Stimulated activated CD8-positive, alpha-beta memory T cell treated with anti-CD3 and anti-CD28 coated beads, Interleukin-2, amount 100 ng/mL, for 1 hour (primary cell): Measurements from ENCODE around the gene KRTAP9-6.
A peak's percentile ranks its signal among the peaks of the same experiment; 100 is the strongest.
"Not testable (repeated sequence)": the region's sequence is repeated elsewhere in the genome, so short reads cannot be mapped to it uniquely, and the experiment has no call there.

Source experiments
- DNase-seq, 2 donors: peaks; one replicate each; pipeline ENCODE4 v3.0.0-alpha.2; 2020; ENCODE audit warnings: low read depth in 2 of 2

The KRTAP9-6 gene

GRCh38 chr17:41271323-41271722 is 6.1 kb downstream of the KRTAP9-6 start:
- not testable (repeated sequence) for DNase-seq

DNA sequence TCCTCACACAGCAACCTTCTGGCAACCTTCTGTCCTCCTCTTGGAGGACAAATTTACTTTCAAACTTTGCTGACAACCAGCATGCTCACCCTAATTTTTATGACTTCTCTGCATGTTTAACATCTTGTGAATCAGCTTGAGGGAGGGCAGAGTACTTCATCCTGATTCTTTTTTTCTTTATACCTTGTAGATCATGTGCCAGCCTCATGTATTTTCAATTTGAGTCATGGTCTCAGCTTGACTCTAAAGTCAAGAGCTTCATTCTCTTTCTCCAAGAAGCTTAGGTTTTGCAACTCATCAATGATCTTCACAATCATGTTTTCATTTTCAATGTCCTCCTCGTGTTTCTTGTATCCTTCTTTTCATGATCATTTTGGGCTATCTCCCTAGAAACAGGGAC is 6.7 kb downstream of the KRTAP9-6 start:
- no peak for DNase-seq

- DNase-seq, result not testable (repeated sequence)
Measured at GRCh38 chr17:41275648-41276190, 10.5 kb downstream of the KRTAP9-6 start, which contains the start of gene KRTAP9-7. Gene KRTAP9-7, plus strand, starts transcription at chr17:41275698. Its CDS starts 0 bp downstream, at chr17:41275698.

DNA sequence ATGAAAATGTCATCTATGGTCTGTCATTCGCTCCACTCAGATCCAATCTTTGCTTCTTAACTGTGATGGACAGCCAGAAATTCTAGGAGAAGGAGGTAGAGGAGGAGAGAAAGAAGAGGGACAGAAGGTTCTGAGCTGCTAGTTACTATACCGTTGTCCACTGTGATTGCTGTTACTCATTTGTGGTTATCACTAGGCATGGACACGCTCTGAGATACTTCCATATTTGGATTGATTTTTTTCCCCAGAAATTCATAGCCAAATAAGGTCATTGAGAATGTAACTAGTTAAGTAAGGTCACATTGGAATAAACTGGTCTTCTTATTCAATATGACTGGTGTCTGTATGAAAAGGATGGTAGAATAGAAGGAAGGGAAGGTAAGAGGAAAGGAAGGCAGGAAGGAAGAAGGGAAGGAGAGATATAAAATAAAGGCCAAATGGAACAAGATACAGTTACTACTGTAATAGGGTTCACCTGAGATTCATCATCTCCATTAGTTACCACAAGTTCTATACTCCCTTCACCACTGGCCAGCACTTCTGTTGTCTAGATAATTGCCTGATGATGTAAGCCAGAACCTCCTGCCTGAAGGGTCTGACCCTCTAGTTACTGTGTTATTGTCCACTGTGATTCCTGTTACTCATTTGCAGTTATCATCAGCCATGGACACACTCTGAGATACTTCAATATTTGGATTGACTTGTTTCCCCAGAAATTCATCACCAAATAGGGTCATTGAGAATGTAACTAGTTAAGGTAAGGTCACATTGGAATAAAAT is 13.2 kb downstream of the KRTAP9-6 start:
- DNase-seq, result no peak

DNA sequence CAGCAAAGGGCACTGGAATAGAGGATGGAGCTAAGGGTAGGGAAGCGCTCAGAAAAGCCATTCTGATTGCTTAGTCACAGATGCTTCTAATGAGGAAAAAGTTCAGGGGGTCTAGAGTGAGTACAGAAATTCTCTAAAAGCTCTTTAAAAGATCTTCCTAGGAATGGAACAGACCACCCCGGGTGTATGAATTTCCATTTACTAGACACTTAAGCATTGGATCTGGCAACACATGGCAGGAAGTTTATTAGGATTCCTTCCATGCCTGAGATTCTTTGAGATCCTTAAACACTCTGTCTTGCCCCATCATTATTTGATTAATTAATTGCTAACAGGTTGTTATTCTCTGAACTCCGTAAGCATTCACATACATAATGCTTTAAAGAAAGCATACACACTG is 18.9 kb downstream of the KRTAP9-6 start:
- DNase-seq, result no peak

DNA sequence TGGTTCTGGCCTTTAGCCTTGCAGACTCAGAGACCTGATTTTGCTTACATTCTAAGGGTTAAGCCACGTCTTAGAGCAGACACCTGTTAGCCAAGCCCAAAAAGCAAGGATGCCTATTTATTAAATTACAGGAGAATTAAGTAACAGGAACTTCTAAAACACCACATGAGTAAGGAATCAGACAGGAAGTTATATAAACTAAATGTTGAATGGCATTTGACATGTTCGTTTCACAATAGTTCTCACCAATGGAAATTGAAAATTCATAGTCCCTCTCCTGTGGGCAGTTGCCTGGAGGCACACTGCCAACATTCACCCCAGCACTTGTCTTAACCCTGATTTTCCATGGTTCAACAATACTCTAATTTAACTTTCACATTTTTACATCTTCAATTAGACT is 19.4 kb downstream of the KRTAP9-6 start:
- no peak for DNase-seq

- no peak for DNase-seq
Measured at GRCh38 chr17:41287050-41287449, 21.9 kb downstream of the KRTAP9-6 start.

DNA sequence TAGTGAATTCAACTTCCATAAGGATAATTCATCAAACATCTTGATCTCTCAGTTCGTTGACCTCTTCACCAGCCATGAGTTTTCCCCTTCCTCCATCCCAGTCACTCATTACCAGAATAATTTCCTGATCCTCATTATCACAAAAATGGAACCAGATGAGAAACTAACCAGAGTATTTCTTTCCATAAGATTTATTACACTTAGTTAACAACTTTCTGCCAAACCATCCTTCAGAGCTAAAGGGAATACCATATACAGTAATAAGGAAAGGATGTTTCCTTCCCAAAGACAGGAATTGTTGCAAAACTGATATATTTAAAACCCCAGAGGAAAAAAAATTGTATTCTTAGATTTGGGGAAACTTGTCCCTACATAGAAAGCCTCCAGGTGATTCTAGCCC is 28.8 kb downstream of the KRTAP9-6 start:
- no peak for DNase-seq

DNA sequence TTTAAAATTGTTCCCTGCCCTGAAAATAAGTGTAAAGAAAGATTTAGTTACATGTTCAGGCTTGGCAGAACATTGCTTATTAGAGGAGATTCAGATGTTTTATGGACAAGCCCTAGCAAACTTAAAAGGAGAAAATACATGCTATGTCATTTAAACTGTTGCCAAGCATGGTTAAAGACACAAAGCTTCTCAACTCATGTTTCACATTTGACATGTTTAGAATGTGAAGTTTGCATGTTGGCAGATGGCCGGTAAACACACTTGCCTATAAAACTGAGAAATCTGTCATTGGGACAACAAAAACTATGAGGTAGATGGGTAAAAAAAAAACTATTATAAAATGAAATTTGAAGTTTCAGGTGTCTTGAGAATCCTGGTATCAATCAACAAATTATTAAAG is 31.7 kb downstream of the KRTAP9-6 start:
- no peak for DNase-seq

DNA sequence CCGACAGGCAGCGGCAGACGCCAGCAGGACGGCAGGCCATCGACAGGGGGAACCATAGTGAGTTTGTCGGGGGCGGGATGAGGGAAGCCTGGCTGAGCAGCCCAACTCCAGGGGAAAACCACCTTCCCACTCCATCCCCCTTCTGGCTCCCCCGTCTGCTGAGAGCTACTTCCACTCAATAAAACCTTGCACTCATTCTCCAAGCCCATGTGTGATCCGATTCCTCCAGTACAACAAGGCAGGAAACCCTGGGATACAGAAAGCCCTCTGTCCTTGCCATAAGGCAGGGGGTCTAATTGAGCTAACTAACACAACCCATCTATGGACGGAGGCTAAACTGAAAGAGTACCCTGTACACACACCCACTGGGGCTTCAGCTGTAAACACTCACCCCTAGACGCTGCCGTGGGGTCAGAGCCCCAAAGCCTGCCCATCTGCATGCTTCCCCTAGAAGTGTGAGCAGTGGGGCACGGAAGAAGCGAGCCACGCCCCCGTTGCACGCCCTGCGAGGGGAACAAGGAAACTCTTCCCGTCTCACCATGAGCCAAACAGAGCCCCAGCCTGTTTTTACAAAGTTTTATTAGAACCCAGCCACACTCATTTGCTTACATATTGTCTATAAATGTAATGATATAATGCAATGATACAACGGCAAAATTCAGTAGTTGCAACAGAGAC is 33.4 kb downstream of the KRTAP9-6 start:
- DNase-seq, result no peak

- DNase-seq, result no peak
Measured at GRCh38 chr17:41301204-41301790, 36.1 kb downstream of the KRTAP9-6 start.

- DNase-seq, result no peak
Measured at GRCh38 chr17:41301916-41302901, 37.0 kb downstream of the KRTAP9-6 start, which contains the start of gene KRTAP29-1. Gene KRTAP29-1, minus strand, starts transcription at chr17:41302851. Its CDS starts 0 bp downstream, at chr17:41302851.

DNA sequence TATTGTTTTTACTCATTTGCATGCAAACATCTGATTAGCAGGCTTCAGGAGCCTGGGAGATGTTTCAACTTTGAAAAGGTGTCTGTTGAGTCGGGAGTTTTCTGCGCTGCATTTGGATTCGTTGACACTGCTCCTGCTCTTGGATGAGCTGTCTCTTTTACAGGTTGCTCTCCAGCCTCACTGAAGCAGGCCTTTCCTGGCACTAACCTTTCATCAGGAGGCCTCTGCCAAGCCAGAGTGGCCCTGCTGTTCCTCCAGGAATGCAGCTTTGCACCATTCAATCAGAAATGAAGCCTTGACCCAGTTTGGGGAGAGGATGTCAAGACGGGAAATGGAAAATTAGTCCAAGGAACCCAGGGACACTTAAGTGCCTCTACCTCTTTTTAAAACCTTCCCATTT is 37.8 kb downstream of the KRTAP9-6 start:
- no peak for DNase-seq

GRCh38 chr17:41304091-41304490 is 38.9 kb downstream of the KRTAP9-6 start:
- DNase-seq, result no peak

- DNase-seq, result no peak
Measured at GRCh38 chr17:41307647-41308046, 42.5 kb downstream of the KRTAP9-6 start.

- DNase-seq, result peak; percentile 58
Measured at GRCh38 chr17:41308251-41308917, 43.2 kb downstream of the KRTAP9-6 start.

DNA sequence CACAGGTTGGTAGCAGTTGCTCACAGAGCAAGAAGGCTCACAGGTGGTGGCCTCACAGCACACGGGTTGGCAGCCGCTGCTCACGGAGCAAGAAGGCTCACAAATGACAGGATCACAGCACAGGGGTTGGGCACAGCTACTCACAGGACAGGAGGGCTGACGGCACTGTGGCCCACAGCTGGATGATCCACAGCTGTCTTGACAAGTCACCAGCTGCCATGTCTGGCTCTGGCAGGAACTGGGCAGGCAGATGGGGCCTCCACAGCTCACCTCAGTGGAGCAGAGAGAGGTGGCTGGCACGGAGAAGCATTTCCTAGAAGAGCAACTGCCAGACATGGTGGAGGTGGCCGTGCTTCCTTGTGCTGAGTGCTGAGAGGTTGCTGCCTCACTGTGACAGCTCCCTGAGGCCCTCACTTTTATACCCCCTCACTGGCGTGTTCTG is 43.8 kb downstream of the KRTAP9-6 start, which contains the start of gene KRTAP16-1:
Gene KRTAP16-1 (minus strand): TSS at position 392 of the 442 bp plus-strand sequence. CDS start 56 bp downstream, at position 336.
- DNase-seq, result peak; percentile 17 to 31

DNA sequence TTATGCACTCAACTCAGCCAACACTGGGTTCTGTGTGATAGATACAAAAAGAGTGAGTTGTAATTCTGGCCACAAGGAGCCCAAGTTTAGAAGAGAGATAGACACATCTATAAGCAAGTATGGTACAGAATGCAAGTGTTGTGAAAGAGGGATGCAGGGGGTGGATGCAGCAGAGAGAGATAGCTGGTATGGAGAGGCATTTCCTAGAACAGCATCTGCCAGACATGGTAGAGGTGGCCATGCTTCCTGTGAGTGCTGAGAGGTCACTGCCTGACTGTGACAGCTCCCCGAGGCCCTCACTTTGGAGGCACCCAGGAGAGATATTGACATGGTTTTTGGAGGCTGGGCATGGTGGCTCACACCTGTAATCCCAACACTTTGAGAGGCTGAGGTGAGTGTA is 45.9 kb downstream of the KRTAP9-6 start:
- no peak for DNase-seq

DNA sequence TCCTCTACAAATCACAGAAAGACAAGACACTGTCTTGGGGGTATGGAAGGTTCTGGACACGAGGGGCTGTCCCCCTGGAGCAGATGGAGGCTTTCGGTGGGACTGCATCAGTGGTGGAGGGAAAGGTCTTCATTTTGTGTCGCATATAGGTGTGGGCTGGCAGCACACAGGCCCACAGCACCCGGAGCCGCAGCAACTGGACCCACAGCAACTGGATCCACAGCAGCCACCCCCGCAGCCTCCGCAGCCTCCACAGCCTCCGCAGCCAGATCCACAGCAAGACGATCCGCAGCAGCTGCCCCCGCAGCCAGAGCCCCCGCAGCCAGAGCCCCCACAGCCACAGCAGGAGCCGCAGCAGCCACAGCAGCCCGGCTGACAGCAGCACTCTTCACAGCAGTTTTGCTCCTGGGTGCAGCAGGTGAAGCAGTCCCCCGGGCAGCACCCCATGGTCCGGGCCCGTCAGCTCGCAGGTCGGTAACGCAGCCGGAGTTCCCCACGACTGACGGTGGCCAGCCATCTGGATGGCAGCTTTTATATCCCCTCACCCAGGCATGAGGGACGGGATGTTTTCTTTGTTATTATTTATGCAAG is 50.1 kb downstream of the KRTAP9-6 start, which contains the start of gene KRTAP17-1:
Gene KRTAP17-1 (minus strand): TSS at position 507 of the 591 bp plus-strand sequence. CDS start 60 bp downstream, at position 447.
- DNase-seq, result no peak
